Stimulated activated CD8-positive, alpha-beta memory T cell treated with anti-CD3 and anti-CD28 coated beads, Interleukin-15, amount 100 ng/mL, for 1 hour (primary cell): ENCODE measurements around the gene SBK1.
A peak's percentile ranks its signal among the peaks of the same experiment; 100 is the strongest.
"Not testable (repeated sequence)": the region's sequence is repeated elsewhere in the genome, so short reads cannot be mapped to it uniquely, and the experiment has no call there.

Experiments
- DNase-seq: peaks from one replicate; pipeline ENCODE4 v3.0.0-alpha.2; 2020; ENCODE audit warnings: low read depth

Gene SBK1

DNA sequence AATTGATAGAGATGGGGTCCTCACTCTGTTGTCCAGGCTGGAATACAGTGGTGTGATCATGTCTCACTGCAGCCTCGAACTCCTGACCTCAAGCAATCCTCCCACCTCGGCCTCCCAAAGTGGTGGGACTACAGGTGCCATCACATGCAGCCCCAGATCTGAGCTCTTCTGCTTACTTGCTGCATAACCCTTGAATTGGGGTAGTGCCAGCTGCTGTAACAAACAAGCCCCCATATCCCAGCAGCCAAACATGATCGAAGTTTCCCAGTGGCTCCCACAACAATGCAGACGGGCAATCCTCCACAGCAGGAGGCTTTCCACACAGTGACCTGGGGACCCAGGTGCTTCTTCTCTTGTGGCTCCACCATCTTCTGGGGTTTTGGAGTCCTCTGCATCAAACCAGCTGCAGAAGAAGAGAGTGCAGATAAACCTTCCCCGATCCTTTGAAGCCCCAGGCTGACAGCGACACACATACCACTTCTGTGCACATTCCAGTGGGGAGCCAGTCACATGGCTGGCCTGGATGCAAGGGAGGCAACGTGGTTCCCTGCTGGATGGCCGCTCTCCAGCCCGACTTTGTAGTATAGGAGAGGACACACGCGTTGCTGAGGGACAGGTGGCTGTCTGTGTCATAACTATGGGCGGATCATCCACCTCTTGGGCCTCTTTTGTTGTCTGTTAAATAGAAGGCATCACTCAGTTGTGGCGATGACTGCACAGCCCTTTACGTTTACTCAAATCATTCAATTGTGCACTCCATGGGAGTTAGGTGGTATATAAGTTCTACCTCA lies 16.7 kb downstream of the SBK1 start:
- DNase-seq, result no peak

- peak; percentile 71 for DNase-seq
Observed at GRCh38 chr16:28309811-28310311, 17.5 kb downstream of the SBK1 start.

GRCh38 chr16:28310796-28311195 lies 18.5 kb downstream of the SBK1 start:
- no peak for DNase-seq

DNA sequence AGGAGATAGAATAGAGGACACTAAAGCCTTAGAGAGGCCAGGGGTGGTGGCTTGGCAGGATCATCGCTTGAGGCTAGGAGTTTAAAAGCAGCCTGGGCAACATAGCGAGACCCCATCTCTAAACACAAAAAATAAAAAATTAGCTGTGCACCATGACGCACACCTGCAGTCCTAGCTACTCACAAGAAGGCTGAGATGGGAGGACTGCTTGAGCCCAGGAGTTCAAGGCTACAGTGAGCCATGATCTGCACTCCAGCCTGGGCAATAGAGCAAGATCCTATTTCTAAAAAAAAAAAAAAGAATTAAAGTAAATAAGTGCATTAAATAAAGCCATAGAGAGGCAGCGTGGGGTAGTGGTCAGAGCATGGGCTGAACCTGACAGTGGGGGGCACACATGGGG lies 19.1 kb downstream of the SBK1 start:
- no peak for DNase-seq

DNA sequence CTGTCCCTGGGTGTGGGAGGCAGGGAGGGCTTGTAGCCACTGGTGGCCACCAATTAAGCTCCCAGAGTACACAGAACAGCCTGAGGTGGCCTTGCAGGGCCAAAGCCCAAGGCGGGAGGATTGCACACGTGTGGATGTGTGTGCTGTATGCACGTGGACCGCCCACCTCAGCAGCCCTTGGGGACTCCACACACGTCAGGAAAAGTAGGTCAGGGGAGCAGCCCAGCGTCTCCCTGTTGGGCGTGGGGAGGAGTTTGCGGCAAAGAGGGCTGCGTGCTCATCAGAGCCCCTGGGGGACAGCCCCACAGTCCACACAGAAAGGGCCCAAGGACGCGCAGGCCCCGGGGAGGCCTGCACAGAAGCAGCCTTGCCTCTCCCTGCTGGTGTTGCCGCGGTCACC lies 19.6 kb downstream of the SBK1 start:
- no peak for DNase-seq

GRCh38 chr16:28312327-28312726 lies 20.0 kb downstream of the SBK1 start:
- no peak for DNase-seq

DNA sequence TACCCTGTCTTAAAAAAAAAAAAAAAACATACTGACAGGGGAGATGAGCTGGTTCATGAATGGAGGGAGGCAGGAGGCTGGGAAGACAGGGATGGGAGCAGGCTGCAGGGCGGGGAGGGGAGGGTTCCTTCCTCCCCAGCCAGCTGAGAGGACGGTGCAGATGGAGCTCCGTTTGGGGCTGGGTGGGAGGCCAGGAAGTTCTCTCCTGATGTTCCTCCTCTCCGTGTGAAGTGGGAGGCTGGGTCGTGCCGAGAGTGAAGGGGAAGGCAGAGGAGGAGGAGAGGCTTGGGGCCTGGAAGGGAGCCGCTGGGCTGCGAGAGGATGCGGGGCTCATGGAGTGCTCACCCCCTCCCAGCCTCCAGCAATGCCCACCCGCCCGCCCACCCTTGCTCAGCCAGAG lies 21.3 kb downstream of the SBK1 start:
- no peak for DNase-seq

DNA sequence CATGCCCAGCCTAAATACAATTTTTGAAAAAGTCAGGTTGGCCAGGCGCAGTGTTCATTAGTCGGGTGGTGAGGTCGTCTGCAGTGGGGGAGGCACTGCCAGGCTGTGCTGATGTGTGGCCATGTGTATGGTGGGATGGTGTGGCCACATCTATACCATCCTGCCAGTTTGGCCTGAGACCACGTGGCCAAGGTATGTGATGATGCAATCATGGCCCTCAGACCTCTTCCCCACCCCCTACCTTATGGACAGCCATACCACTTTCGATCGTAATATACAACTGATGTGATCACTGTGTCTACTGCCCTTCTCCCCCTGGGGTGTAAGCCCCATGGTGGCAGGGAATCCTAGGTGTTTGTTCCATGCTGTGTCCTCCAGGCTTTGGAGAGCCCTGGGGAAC lies 23.7 kb downstream of the SBK1 start:
- no peak for DNase-seq

DNA sequence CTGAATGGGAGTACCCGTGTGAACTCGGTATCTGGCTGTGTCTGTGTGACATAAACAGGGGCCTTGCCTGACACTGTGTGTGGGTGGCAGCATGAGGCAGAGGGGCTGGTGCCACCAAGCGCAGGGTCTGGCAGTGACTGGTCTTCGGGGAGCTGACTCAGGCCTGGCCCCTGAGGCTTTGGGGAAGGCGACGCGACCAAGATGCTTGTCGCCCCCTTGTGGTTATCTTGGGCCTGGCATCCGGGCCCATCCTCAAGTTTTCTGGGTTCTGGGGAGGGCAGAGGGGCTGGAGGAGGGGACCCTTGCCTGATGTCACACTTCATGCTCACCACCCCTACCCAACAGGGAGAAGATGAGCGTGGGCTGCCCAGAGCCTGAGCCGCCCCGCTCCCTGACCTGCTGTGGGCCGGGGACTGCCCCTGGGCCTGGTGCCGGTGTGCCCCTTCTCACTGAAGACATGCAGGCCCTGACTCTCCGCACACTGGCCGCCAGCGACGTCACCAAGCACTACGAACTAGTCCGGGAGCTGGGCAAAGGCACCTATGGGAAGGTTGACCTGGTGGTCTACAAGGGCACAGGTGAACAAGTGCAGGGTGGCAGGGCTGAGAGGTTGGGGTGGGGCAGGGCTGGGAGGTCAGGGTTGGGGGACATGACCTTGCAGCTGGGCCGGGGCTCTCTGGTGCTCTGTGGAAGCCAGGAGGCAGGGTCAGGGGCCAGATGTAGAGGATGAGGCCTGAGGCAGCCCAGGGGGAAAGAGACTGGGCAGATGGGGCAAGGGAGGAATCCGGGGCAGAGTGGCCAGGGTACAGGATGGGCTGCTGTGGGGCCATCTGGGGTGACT lies 24.9 kb downstream of the SBK1 start:
- DNase-seq, result peak; percentile 64

DNA sequence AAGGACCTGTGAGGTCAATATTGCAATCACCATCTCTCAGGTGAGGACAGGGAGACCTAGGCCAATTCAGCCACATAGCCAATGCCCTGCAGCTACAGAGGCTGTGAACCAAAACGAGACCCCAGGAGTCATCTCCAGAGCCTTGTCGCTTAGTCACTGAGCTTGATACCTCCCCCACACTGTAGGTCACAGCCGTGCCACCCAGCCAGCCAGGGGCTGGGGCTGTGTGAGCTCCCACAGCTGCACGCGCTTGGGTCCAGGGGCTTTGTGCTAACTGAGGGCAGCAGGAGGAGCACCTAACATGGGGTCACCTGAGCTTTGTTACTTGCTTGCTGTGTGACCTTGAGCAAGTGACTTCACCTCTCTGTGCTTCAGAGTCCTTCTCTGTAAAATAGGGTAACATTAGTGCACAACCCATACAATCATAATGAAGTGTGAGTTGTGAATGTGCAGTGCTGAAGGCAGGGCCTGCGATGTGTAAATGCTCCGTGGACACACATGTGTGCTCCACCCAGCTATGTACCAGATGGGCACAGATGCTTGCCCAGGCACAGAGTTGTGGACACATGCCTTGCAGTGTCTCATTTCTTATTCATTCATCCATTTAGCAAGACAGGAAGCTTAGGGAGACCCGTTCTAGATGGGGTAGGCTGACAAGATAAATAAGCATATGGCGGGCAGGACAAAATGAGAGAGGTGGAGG lies 25.9 kb downstream of the SBK1 start:
- DNase-seq, result no peak

GRCh38 chr16:28319476-28320022 lies 27.2 kb downstream of the SBK1 start:
- no peak for DNase-seq

DNA sequence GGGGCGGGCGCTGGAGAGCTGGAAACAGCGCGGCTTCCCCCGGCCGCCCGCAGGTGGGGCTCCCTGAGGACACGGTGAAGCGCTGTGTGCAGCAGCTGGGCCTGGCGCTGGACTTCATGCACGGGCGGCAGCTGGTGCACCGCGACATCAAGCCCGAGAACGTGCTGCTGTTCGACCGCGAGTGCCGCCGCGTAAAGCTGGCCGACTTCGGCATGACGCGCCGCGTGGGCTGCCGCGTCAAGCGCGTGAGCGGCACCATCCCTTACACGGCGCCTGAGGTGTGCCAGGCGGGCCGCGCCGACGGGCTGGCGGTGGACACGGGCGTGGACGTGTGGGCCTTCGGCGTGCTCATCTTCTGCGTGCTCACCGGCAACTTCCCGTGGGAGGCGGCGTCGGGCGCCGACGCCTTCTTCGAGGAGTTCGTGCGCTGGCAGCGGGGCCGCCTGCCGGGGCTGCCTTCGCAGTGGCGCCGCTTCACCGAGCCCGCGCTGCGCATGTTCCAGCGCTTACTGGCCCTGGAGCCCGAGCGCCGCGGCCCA lies 27.8 kb downstream of the SBK1 start:
- DNase-seq, result no peak

- DNase-seq, result no peak
Observed at GRCh38 chr16:28320741-28321140, 28.4 kb downstream of the SBK1 start.

GRCh38 chr16:28321700-28322411 lies 29.5 kb downstream of the SBK1 start:
- DNase-seq, result no peak

DNA sequence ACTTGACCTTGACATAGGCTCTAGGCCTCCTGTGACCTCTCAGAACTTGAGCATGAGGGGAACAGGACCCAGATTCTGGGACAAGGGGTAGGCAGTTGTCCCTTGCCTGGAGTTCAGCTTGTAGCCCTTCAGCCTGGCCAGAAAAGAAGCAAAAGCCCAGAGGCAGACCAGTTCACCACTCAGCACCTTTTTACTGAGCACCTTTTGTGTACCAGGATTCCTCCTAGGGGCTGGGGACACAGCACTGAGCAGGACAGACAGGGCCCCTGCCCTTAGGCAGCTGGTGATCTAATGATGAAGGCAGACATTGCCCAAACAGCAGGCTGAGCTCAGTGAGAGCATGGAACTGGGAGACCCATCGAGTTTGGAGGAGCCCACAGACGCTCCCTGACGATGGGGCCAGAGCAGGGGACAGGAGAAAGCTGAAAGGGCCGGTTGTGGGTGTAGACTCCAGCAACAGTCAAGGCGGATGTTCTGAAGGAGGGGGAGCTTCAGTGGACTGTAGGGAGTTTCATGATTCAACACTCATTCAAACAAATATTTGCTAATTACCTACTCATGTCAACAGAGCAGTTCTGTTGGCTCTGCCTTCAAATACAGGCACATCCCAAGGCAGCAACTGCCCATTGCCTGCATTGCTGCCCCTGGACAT lies 32.0 kb downstream of the SBK1 start:
- DNase-seq, result no peak

- no peak for DNase-seq
Observed at GRCh38 chr16:28324887-28325279, 32.6 kb downstream of the SBK1 start.

DNA sequence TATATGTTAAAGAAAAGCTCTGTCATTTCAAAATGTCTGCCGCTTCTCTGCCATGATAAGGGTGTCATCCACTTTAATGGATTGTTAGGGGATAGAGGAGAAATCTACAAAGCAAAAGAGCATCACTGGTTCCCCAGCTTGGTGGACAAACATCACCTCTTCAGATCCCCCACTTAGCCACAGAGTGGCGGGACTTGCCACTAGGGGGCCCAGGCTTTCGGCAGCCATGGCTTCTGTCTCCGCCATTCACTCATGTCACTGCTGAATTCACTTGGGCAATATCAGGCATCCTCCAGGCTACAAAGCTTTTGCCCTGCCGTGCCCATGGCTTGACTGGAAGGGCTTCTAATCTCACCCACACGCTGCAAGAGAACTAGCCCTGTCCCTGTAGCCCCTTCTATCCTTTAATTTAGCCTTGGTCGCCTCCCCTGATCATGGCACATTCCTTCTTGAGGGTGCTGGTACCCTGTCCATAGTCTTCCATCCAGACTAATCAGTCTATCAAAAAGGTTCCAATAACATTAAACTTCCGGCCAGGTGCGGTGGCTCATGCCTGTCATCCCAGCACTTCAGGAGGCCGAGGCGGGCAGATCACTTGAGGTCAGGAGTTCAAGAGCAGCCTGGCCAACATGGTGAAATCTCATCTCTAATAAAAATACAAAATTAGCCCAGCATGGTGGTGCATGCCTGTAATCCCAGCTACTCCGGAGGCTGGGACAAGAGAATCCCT lies 34.7 kb downstream of the SBK1 start:
- DNase-seq, result peak; percentile 39

DNA sequence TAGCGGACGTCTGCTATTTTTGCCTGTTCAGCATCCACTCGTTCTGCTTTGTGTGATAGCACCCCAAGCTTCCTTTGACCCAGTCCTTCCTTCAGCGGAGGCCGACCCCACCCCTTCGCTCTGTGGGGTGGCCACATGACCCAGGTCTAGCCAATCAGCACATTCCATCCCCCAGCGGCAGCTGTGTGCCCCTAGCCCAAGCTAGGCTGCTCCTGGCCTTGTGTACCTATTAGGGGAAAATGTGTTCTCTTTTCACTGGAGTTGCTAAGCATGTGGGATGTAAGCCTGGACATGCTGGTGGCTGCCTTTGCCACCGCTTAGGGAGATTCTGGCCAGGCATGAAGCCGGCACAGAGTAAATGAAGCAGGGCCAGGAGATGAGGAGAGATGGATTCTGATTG lies 37.9 kb downstream of the SBK1 start:
- DNase-seq, result not testable (repeated sequence)

DNA sequence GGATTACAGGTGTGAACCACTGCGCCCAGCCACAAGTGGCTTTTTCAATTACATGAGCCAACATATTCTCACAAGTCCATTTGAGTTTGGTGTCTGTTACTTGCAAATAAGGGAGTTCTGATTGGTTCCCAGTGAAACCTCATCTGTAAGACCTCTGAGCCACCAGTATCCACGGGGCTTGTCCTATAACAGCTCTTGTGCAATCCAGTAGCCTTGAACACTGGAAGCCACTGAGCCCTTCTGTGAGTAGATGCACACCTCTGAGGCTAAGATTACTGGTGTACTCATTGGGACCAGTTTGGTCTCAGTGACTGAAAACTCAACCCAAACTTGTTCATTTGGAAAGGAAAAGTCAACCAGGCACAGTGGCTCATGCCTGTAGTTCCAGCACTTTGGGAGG lies 38.7 kb downstream of the SBK1 start:
- not testable (repeated sequence) for DNase-seq

GRCh38 chr16:28332632-28333031 lies 40.3 kb downstream of the SBK1 start:
- not testable (repeated sequence) for DNase-seq
